Activated naive CD4-positive, alpha-beta T cell treated with Interleukin-2 at 50 U/mL for 16 hours (primary cell): Measurements from ENCODE around the gene FBXO41.

Experiments used
- DNase-seq: peaks from one replicate; pipeline ENCODE4 v3.0.0-alpha.2; 2020

FBXO41 gene

DNA sequence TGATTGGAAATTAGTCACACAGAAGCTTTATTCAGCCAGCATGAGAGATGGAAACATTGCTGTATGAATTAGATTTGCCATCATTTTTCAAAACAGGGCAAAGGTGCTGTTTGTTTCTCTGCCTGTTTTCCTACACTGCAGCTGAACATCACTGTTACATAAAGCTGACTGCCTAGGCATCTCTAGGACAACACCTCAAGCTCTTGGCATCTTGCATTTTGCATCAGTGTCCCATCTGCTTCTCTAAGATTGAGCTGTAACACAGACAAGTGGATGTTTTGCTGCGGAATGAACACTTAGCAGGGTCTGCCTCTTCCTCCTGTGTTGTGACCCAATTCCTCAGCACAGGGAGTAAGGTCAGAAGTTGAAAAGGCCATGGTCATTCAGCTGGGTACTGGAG lies 45.3 kb downstream of the FBXO41 start:
- no peak for DNase-seq

DNA sequence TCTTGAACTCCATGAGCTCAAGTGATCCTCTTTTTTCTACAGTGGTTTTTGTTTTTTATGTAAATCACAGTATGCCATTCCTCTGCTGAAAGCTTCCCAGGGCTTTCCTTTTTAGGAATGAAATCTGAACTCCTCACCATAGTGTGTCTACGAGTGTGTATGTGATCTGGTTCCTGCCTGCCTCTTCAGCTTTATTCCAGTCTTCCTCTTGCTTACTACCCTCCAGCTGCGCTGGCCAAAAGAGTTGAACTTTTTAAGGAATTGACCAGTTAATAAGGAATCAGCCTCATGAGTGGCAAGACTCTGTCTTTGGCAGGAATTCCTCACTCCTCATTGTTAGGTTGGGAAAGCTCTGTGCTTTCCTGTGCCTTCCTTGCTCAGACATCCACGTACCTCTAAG lies 46.1 kb downstream of the FBXO41 start:
- no peak for DNase-seq

DNA sequence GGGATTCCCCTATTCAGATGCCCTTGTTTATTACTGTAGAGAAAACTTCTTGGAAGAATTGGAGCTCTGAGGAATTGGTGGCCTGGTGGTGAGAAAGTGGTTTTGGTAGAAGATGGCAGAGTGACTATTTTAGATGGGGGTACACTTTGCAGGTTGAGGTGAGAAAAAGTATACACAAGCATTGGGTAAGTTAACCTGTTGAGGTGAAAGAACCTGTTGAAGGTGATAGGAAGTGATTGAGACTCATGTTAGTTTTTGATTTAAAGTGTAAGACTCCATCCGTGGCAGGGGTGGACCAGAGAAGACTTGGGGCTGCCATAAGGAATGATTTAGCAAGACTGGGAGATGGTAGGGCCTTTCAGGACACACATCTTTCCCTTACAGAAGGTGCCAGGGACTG lies 47.1 kb downstream of the FBXO41 start:
- DNase-seq = no peak

DNA sequence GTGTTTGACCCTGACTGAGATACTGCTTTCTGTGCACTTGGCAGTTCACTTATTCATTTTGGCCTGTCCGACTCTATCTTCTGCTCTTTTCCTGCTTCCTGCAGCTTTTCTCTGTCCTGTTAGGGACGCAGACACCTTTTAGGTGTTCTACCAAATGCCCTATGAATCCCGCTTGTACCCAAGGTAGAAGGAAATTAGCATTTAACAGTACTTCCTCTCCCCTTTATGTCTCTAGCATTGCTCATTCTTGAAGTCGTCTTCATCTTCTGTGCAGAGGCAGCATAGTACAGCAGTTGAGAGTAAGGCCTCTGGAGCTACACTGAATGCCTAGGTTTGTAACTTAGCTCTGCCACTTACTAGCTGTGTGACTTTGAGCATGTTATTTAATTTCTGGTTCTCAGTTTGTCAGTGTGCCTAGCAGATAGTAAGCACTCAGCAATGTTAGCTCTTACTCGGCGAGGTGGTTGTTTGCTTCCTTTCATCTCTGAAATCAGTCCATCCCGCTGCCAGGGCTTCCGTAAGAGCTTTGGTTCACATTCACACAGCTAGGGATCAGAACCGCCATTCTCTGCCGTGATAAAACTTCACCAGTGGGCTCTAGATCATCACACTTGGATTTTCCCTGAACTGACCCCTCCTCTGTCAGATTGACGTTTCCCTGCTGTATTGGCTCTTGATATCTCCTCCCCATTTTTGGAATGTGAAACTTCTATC lies 48.8 kb downstream of the FBXO41 start:
- DNase-seq = no peak

DNA sequence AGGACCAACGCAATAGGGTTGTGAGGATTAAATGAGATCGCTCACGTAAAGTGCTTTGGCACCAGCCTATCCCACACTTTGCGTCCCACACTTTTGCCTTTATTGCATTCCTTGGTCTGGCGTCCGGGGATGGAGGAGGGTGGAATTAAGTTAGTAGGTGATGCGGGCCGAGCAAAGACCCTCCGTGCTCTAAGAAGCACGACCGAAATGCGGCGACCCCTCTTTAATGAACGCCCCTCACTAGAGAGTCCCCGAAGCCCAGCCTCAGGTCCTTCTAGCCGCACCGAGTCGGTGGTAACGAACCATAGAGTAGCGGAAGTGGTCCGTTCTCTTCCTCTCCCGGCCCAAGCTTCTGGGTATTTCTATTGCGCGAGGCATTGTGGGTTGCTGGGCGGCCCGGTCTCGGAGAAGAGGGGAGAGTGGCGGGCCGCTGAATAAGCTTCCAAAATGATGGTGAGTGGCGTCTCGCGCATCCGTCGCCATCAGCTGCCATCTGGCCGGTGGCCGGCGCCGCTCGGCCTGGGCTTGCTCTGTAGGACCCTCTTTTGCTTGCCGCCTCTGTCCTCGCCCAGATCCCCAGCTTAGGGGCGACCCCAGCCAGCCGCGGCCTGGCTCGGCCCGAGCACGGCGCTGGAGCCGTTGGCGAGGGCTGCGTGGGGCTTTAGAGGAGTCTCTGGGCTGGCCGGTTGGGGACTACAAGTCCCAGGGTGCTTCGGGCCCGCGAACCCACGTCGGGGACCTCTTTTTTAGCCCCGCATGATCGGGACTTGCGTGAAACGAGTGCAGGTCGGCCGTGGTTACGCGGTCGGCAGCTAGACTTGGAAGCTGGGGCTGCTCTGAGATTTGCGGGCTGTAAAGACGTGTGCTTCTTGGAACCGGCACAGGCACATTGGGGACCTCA lies 50.1 kb downstream of the FBXO41 start, which contains the start of gene CCT7:
Gene CCT7 (plus strand): TSS at position 377 of the 901 bp plus-strand sequence. CDS start 71 bp downstream, at position 448.
- DNase-seq = peak; percentile 89

DNA sequence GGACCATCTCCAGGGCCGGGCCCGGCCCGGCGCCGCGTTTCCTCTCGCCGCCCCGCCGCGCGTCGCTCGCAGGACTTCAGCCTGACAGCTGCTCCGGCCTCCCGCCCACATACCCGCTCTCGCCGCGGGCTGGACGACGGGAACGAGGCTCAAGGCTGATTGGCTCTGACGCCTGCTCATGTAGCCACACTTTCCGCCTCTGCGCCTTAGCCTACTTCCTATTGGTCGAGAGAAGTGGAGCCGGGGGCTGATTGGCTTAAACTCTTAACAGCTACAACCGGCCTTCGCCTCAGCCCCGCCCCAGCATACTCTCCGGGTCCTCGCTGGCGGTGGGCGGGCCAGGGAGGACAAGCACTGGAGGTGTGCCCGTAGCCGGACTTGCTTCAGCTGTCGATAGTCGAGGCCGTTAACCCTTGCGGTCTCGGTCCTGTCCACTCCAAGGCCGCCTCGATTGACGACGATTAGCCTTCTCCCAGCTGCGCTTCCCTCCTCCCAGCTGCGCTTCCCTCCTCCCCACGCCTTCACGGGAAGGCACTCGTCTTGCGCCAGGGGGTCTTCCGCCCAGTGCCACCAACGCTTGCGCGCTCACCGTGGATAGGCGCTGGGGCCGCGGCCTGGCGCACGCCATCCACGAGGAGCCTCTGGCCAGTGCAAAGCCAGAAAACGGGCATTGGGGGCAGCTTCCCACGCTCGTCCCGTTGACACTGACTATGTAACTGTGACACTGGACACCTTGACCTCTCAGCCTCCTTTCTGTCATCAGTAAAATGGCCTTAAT lies 50.9 kb downstream of the FBXO41 start, which contains the start of gene PRADC1:
Gene PRADC1 (minus strand): TSS at position 86 of the 778 bp plus-strand sequence. CDS start 79 bp downstream, at position 7.
- DNase-seq = peak; percentile 95

DNA sequence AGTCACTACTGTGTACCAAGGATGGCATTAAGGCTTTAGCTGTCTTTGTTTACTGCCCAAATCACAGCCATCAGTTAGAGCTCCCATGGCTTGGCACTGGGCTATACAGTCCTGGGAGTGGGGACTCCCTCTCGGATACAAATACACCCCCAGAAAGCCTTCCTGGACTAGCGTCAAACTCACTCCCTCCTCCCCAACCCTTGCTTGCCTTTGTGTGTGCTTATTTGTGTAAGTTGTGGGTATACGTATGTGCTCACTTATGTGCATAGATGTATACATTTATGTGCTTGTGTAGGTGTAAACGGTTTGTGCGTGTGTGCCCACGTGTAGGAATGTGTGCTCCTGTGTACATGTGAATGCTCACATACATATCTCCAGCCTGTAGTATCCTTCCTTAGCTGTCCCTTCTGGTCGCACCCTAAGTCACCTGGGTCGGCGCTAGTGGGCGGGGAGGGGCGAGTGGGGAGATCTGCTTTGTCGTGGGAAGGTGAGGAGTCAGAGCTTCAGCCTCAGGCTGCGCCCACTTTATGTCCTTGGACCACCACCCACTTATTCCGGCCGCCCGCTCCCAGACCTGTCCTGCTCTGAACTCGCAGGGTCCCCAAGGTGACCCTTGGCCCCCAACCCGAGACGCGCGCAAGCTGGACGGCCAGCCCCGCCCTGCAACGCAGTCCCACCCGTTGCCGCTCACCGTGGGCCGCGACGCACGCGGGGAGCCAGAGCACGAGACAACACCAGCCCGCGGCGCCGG lies 51.7 kb downstream of the FBXO41 start:
- peak; percentile 37 for DNase-seq

DNA sequence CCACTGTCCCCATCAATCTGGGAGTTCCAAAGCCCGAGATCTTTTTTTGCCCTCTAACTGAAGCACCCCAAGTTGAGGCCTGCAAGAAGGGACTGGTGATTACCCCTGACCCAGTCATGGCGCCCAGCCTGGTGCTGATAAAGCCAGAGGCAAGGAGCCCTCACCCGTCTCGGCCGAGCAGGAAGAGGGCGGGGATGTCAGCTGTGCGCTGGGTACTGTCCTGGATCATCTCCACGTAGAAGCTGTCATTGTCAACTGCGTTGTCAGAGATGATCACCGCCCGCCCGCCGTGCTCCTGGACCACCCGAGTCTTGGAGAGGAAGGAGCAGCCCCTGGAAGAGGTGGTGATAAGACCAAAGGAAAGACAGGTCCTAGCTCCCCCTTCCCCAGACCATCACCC lies 55.6 kb downstream of the FBXO41 start:
- no peak for DNase-seq

DNA sequence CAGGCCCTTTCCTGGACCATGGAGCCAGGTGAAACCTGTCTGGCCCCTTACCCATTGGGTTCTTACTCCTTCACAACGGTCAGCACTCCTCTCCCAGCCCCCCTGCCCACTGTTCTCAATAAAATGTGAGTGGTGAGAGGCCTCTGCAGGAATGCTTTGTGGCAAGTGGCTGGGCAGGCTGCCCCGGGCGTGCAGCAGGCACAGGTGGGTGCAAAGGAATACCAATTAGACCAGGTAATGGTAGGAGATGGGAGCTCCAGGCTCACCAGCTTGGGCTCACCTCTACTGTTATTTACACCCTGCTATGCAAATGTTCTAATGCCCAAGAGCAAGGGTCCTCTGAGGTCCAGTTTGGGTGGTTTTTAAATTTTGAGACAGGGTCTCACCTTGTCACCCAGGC lies 57.2 kb downstream of the FBXO41 start:
- no peak for DNase-seq

DNA sequence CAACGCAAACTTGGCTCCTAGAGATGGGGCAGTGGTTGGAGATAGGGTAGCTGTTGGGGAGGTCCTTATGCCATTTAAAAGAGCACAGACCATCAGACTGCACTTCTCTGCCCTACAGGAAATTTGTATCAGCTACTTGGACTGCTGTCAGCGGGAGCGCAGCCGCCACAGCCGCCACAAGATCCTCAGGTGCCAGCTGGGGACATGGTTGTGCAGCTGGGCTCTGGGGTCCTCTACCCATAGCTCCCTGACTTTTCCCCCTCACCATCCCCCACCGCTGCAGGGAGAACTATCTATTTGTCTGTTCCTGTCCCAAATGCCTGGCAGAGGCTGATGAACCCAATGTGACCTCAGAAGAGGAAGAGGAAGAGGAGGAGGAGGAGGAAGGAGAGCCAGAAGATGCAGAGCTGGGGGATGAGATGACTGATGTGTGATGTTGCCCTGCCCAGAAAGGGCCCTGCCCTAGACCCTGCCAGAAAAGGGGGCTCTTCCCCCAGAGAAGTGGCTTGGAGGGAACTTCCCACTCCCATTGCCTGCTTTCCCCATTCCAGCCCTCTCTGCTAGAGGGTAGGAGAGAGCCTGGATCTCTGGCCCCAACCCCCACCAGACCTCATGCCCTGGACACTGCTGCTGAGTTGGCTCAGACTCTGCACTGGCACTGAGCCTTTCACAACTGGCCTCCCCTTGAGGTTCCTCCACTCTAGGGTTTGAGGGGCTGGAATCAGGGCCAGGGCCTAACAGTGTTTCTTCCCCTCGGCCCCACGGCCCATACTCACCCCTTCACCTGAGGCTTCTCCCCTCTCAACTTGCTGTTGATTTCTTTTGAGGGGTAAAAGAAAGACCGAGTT lies 58.5 kb downstream of the FBXO41 start:
- no peak for DNase-seq

DNA sequence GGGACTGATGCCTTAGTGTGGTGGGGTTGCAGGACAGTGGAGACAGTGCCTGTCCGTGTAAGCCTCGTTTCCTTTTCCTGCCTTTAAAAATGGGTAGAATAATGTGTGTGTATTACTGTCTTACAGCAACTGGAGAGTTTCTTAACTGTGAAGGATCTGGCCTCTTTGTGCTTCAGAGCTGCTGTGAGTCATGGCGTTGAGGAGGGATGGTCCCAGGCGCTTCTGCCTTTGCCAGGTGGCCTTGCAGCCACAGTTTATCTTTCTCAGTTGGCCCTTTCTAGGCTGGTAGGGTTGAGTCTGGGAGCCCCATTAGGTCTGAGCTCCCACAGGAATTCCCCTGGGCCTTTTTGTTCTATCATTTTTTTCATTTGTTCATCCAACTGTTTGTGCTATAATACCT lies 60.5 kb downstream of the FBXO41 start:
- no peak for DNase-seq

DNA sequence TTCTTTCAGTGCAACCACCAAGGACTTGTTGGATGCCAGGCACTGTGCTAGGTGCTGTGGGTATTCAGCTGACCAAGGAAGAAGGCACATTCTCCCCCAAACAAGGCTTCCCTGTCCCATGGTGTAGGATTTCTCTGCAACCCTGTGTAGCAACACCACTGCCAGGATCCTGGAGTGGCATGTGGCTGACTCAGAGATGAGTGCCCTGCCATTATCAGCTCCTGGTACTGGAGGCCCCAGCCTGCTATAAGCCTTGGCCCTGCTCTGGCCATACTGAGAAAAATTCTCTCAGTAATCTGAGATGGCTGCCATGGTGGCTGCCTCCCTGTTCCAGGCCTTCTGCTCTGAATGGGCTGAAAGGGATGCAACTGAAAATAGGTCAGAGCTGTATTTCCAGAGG lies 66.0 kb downstream of the FBXO41 start:
- DNase-seq = no peak

DNA sequence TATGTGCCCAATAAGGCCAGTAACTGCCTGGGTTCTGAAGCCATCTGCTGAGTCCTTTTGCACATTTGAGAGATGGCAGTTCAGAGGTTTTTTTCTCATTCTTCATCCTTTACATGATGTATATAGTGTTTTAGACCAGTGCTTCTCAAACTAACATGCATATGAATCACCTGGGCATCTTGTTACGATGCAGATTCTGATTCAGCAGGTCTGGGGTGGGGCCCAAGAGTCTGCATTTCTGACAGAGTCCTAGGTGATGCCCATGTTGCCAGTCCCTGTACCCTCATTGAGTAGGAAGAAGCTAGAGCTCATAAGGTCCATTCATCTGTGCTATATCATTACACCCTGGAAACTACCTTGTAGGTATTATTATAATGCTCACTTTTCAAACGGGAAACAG lies 66.5 kb downstream of the FBXO41 start:
- no peak for DNase-seq

DNA sequence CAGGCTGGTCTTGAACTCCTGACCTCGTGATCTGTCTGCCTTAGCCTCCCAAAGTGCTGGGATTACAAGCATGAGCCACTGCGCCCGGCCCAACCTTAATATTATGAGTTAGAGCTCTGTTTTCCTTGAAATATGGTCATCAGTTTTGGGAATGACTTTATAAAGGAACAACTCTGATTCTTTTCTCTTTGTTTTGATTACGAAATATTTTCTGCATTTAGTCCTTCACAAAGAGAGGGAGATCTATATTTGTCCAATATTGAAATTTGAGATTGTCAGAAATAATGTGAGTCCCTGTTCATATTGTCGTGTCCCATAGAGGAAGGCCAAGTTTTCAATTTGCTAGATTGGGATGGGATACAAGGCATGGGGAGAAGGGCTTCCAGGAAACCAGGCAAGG lies 67.1 kb downstream of the FBXO41 start:
- no peak for DNase-seq

DNA sequence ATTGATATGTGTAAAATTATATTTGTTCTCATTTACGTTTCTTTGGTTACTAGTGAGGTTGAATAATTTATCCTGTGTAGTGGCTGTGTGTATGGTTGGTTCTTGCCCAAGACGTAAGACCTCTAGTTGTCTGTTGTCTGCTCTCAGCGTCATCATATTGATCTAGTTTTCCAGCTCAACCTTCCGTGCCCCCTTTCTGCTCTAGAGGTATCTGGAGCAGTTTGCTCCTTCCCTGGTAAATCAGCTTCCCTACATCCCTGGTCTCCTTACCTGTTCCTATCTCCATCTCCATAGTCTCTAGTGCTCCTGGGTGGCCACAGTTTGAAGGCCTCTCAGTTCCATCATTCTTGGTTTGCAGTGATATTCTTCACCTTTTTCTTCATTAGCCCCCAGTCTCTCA lies 69.0 kb downstream of the FBXO41 start:
- DNase-seq = no peak

DNA sequence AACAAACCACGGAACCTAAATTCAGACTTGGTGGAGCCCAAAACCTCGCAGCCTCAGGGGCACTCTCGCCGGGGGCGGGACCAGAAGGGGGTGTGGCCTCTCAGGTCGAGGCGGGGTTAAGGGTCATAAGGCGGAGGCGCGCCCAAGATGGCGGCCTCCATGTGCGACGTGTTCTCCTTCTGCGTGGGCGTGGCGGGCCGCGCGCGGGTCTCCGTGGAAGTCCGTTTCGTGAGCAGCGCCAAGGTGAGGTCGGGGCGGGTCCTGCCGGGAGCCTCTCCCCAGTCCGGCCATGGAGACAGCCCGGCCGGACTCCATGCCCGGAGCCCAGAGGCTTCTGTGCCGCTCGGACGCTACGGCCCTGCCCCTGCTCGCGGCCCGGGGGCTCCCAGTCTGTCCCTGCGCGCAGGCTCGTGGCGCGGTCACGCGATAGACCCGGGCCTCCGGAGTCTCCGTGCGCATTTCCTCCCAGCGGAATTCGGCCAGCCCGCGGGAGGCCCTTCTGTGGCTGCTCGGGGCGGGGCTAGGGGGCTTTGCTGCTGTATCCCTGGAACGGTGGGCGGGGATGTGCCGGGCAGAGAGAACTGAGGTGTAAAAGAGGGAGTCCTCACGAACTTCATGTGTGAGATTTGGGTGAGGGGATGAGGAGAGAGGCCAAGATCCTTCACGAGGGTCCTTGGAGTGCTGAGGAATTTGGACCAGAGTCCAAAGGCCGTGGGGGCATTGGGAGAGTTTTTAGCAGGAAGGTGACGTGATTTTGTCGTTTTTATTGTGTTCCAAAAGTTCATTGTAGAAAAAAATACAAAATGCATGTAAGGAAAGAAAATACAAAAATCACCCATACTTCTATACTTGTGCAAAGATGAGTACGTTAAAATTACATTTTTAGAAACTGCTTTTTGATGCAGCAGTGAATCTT lies 69.9 kb downstream of the FBXO41 start, which contains the start of gene SMYD5:
Gene SMYD5 (plus strand): TSS at position 126 of the 916 bp plus-strand sequence. CDS start 22 bp downstream, at position 148.
- peak; percentile 94 for DNase-seq

DNA sequence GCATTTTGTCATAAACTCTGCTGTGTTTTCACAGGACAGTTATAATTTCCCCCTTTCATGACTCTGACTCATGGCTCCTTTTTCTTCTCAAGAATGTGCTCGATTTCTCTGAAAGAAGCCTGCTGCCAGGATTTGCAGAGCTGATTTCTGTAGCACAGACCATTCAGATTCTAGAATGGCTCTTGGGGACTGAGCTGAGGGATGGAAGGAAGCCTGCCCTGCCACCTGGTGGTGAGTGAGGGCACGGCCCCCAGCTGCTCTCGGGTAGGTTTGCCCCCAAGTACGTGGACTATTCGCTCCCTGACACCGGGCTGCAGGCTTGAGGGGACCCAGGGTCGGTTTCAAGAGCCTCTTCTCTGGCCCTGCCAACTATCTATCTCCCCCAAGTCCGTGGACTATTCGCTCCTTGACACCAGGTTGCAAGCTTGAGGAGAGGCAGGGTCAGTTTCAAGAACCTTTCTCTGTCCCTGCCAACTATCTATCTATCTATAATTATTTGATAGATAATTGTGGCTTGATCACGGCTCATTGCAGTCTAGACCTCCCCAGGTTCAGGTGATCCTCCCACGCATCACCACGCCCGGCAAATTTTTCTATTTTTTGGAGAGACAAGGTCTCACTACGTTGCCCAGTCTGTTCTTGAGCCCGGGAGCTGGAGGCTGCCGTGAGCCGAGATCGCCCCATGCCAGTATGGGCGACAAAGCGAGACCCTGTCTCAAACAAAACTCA lies 71.7 kb downstream of the FBXO41 start:
- peak; percentile 81 for DNase-seq

DNA sequence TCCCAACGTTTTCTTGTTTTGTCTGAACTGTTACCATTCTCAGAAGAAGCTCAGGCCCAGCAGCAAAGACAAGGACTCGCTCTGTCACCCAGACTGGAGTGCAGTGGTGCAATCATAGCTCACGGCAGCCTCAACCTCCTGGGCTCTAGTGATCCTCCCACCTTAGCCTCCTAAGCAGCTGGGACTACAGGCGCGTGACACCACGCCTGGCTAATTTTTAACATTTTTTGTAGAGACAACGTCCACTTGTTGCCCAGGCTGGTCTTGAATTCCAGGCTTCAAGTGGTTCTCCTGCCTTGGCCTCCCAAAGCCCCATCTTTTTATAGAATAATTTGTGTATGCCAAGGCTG lies 72.2 kb downstream of the FBXO41 start:
- no peak for DNase-seq

DNA sequence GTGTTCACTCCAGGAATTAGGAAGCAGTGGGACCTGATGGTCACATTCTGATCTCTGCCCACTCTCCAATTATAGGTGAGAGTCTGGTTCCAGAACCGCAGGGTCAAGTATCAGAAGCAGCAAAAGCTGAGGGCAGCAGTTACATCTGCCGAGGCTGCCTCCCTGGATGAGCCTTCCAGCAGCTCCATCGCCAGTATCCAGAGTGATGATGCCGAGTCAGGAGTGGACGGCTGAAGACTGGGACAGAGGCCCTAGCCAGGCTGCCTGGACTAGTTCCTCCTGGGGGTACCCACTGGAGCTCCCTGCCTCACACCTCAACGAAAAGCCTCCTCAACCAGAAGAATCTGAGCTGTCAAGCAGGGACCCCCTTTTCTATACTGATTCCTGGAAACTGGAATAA lies 73.6 kb downstream of the FBXO41 start:
- DNase-seq = no peak

DNA sequence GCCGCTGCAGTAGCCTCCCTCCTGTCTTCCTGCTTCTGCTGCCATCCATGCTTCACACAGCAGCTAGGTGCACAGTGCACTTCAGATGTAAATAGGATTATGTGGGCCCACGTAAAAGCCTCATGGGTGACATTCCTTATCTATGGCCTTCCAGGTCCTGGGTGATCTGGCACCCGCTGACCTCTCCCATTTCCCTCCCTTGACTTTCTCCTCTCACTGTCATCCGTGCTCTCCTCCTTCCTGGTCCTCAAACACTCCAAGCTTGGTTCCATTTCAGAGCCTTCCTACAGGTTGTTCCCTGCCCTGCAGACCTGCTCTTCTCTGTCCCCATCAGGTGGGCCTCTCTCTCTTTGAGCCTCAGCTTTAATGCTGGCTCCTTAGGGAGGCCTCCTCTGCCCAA lies 74.3 kb downstream of the FBXO41 start:
- no peak for DNase-seq
